NB4 (cell line): ENCODE data around the gene HNRNPDL.

Source experiments
- POLR2A ChIP-seq: IDR thresholded peaks from 2 replicates; pipeline ENCODE4 v1.6.1; 2011; ENCODE audit warnings: mild to moderate bottlenecking; ENCODE audit not compliant: insufficient read length; ENCODE audit errors: extremely low read depth
- TF ChIP-seq, protein P1 (sequence below): IDR thresholded peaks from one replicate; pipeline ENCODE4 v1.5.1; 2012; ENCODE audit warnings: low read depth, low read length
- TF ChIP-seq, protein P2 (sequence below): IDR thresholded peaks from 2 replicates; pipeline ENCODE4 v1.6.1; 2011; ENCODE audit warnings: low read depth, low read length

DNA sequence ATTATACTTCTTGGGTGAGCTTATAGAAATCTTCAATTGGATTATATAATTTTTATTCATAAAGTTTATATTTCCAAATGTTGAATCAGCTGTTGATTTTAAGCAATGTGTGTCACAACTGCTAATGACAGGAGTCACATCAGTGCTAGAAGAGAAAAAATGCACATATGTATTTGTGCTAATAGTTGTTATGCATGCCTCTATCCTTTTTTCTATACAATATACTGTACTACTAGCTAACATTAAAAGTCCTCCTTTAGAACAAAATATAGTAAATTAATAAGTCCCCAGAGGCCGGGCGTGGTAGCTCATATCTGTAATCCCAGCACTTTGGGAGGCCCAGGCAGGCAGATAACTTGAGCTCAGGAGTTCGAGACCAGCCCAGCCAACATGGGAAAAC lies 32.7 kb downstream of the HNRNPDL start:
- TF ChIP-seq POLR2A = no peak
- TF ChIP-seq, protein P1, sequence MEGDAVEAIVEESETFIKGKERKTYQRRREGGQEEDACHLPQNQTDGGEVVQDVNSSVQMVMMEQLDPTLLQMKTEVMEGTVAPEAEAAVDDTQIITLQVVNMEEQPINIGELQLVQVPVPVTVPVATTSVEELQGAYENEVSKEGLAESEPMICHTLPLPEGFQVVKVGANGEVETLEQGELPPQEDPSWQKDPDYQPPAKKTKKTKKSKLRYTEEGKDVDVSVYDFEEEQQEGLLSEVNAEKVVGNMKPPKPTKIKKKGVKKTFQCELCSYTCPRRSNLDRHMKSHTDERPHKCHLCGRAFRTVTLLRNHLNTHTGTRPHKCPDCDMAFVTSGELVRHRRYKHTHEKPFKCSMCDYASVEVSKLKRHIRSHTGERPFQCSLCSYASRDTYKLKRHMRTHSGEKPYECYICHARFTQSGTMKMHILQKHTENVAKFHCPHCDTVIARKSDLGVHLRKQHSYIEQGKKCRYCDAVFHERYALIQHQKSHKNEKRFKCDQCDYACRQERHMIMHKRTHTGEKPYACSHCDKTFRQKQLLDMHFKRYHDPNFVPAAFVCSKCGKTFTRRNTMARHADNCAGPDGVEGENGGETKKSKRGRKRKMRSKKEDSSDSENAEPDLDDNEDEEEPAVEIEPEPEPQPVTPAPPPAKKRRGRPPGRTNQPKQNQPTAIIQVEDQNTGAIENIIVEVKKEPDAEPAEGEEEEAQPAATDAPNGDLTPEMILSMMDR = no peak
- TF ChIP-seq, protein P2, sequence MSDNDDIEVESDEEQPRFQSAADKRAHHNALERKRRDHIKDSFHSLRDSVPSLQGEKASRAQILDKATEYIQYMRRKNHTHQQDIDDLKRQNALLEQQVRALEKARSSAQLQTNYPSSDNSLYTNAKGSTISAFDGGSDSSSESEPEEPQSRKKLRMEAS = no peak
